RWPE1 (cell line): Measurements from ENCODE around the gene ADORA2A.

Experiments used
- CTCF ChIA-PET: fragments of 350-600 bp; sonication (Branson Sonifier 250); formaldehyde crosslinking; extraction: SDS; loops from one replicate; lab custom pipeline; 2021; lab: Yijun Ruan, JAX
- POLR2A ChIA-PET: fragments of 400-600 bp; formaldehyde crosslinking; extraction: SDS; loops from one replicate; lab custom pipeline; 2020; ENCODE audit warnings: antibody characterized with exemption; ENCODE audit not compliant: low non-redundant PET; lab: Yijun Ruan, JAX
- DNase-seq: peaks from one replicate; pipeline ENCODE4 v3.0.0; 2012; ENCODE audit warnings: low spot score
- H3K27ac ChIP-seq: fragments of 450-650 bp; 2 replicates; pipeline ENCODE4 v1.5.1; 2017
- TF ChIP-seq, protein P1 (sequence below): fragments of 450-650 bp; conservative IDR thresholded peaks from 2 replicates; pipeline ENCODE4 v1.5.1; 2017; ENCODE audit warnings: low read depth, mild to moderate bottlenecking

Gene ADORA2A

DNA sequence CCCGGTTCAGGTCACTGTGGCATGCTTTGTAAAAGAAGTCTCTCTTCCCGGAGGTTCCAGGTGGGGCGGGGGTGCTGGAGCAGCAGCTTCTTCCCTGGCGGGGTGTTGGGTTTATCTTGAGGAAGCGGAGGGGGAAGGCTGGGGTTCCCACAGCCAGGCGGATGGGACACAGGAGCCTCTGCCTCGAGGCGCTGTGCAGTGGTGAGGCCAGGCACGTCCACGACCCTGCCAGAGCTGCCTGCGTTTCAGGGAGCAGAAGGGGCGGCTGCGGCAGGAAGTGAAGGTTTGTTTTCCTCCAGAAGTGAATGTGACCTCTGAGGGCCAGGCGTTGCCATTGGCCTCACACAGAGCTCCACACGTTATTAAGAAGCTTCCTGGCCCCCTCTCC, 20.1 kb upstream of the ADORA2A start:
- TF ChIP-seq, protein P1, sequence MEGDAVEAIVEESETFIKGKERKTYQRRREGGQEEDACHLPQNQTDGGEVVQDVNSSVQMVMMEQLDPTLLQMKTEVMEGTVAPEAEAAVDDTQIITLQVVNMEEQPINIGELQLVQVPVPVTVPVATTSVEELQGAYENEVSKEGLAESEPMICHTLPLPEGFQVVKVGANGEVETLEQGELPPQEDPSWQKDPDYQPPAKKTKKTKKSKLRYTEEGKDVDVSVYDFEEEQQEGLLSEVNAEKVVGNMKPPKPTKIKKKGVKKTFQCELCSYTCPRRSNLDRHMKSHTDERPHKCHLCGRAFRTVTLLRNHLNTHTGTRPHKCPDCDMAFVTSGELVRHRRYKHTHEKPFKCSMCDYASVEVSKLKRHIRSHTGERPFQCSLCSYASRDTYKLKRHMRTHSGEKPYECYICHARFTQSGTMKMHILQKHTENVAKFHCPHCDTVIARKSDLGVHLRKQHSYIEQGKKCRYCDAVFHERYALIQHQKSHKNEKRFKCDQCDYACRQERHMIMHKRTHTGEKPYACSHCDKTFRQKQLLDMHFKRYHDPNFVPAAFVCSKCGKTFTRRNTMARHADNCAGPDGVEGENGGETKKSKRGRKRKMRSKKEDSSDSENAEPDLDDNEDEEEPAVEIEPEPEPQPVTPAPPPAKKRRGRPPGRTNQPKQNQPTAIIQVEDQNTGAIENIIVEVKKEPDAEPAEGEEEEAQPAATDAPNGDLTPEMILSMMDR: no peak
- H3K27ac ChIP-seq: no peak overlapping the region
- DNase-seq: no peak
- POLR2A ChIA-PET: no interaction called here
- CTCF ChIA-PET: interaction anchor here (0.6 kb wide), 1 partner anchor 17 kb away, joined by 4 read pairs; no protein-coding TSS in a partner anchor

DNA sequence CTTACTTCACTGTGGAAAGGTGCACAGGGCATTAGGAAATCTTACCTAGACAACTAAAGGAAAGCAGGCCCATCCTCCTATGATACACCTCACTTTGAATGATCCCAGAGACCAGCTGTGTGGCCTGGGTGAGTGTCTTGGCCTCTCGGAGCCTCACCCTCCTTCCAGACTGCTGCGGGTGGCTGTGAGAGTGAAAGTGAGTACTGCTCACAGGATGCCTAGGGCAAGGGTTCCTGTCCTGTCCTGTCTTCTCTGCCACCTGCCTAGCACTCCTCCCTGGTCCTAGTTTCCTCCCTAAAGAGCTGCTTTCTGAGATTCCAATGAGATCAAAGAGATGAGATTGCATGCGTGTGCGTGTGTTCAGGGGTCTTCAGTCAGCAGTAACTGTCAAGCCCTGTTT, 19.5 kb upstream of the ADORA2A start:
- TF ChIP-seq, protein P1: no peak
- DNase-seq: no peak
- CTCF ChIA-PET: no interaction called here
- POLR2A ChIA-PET: no interaction called here
- no peak overlapping the region; the same call in 1 of the 2 replicates for H3K27ac ChIP-seq

- no peak overlapping the region; the same call in 1 of the 2 replicates for H3K27ac ChIP-seq
- DNase-seq: no peak
- ChIA-PET CTCF (interaction anchor here (0.8 kb wide), 1 partner anchor 15 kb away, joined by 5 read pairs; no protein-coding TSS in a partner anchor), POLR2A (no interaction called here)
- TF ChIP-seq, protein P1: no peak
Observed at GRCh38 chr22:24408630-24409029, 18.8 kb upstream of the ADORA2A start.

DNA sequence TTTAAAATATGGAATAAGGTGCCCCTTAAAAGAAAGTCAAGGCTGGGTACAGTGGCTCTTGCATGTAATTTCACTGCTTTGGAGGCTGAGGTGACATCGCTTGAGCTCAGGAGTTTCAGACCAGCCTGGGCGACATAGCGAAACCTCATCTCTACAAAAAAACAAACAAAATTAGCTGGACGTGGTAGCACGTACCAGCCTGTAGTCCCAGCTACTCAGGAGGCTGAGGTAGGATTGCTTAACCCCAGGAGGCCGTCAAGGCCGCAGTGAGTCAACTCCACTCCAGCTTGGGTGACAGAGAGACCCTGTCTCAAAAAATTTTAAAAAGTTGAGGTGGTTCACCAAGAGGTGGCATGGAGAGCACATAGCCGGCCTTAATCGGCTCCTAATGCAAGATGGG, 17.7 kb upstream of the ADORA2A start:
- H3K27ac ChIP-seq: peak overlapping the region; percentile 9; the same call in 1 of the 2 replicates
- ChIA-PET POLR2A (no interaction called here), CTCF (interaction anchor here (0.8 kb wide), 1 partner anchor 14 kb away, joined by 5 read pairs; no protein-coding TSS in a partner anchor)
- no peak for DNase-seq
- TF ChIP-seq, protein P1: no peak

DNA sequence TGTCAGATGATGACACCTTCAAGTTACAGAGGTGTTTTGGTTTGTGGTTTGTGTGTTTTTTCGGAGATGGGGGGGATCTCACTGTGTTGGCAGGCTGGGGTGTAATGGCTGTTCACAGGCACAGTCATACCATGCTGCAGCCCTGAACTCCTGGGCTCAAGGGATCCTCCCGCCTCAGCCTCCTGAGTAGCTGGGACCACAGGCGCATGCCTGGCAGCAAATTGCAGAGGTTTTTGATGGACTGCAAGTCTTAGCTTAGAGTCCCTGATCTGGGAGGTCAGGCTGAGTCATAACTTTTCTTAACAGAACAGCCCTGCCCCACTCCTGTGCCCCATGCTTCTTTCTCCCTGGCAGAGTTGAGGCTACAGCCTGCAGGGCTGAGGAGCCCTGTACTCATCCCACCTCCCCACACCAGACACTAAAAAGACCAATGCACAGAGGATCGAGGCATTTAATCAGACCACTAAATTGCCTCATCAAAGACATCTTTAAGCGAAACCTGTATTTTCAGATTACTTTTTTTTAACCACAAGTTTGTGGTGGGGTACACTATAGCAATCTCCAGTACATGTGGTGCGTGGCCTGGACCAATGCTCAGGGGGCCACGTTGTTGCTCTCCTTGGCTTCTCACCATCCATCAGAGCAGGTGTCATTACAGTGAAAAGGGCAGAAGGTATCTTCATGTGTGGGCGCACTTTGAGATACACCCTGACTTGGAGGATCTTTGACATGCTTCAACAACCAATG, 17.1 kb upstream of the ADORA2A start:
- peak overlapping the region; percentile 9; the same call in 1 of the 2 replicates for H3K27ac ChIP-seq
- CTCF ChIA-PET: no interaction called here
- DNase-seq: no peak
- POLR2A ChIA-PET: no interaction called here
- TF ChIP-seq, protein P1: no peak

GRCh38 chr22:24411256-24412004, 16.0 kb upstream of the ADORA2A start:
- POLR2A ChIA-PET: no interaction called here

More at GRCh38 chr22:24411256-24412004, 16.0 kb upstream of the ADORA2A start:
- no peak for DNase-seq
- CTCF ChIA-PET: no interaction called here
- TF ChIP-seq, protein P1: no peak
- peak overlapping the region; percentile 1; the same call in 1 of the 2 replicates for H3K27ac ChIP-seq
